Central memory CD8-positive, alpha-beta T cell (primary cell): Measurements from ENCODE around the gene CNNM4.
A peak's percentile ranks its signal among the peaks of the same experiment; 100 is the strongest.

Experiments used
- ATAC-seq: fragments of 150-1000 bp; cut with Tn5 transposase; replicated peaks from 2 replicates; pipeline ENCODE4 v1.10.0; 2022; ENCODE audit warnings: mild to moderate bottlenecking, moderate FRiP score, moderate number of reproducible peaks; ENCODE audit not compliant: poor library complexity, severe bottlenecking; ENCODE audit errors: extremely low read depth
- DNase-seq, 2 donors: peaks; one replicate each; pipeline ENCODE4 v3.0.0; 2021; ENCODE audit warnings: low spot score in 2 of 2
- H3K27ac Mint-ChIP-seq: one replicate; pipeline ENCODE4 v1.8.0; 2022; ENCODE audit warnings: low read depth, mild to moderate bottlenecking, moderate library complexity, mixed read lengths
- H3K27me3 Mint-ChIP-seq: one replicate; pipeline ENCODE4 v1.8.0; 2022; ENCODE audit warnings: mixed read lengths
- H3K36me3 Mint-ChIP-seq: one replicate; pipeline ENCODE4 v1.8.0; 2022; ENCODE audit warnings: mild to moderate bottlenecking, moderate library complexity, mixed read lengths; ENCODE audit not compliant: insufficient read depth
- H3K4me1 Mint-ChIP-seq: one replicate; pipeline ENCODE4 v1.8.0; 2022; ENCODE audit warnings: mixed read lengths
- H3K4me3 Mint-ChIP-seq: one replicate; pipeline ENCODE4 v1.8.0; 2022; ENCODE audit warnings: mild to moderate bottlenecking, moderate library complexity, mixed read lengths
- H3K9me3 Mint-ChIP-seq: one replicate; pipeline ENCODE4 v1.8.0; 2022; ENCODE audit warnings: mixed read lengths

The CNNM4 gene

GRCh38 chr2:96811917-96812316, 51.2 kb downstream of the CNNM4 start:
- Mint-ChIP-seq H3K4me1 (peaks cover 36% of the 10 kb centered on the region), H3K36me3 (peaks cover 23% of the 10 kb centered on the region), H3K27me3 (no peaks in the 10 kb centered on the region), H3K9me3 (no peaks in the 10 kb centered on the region), H3K27ac (no peak overlapping the region), H3K4me3 (no peak overlapping the region)
- ATAC-seq (no peak), DNase-seq (no peak)

GRCh38 chr2:96813656-96814055, 53.0 kb downstream of the CNNM4 start:
- Mint-ChIP-seq H3K27me3 (no peaks in the 10 kb centered on the region), H3K27ac (no peak overlapping the region), H3K36me3 (peaks cover 18% of the 10 kb centered on the region), H3K4me1 (peaks cover 45% of the 10 kb centered on the region), H3K9me3 (no peaks in the 10 kb centered on the region), H3K4me3 (no peak overlapping the region)
- ATAC-seq (no peak), DNase-seq (no peak)

GRCh38 chr2:96815326-96816126, 54.8 kb downstream of the CNNM4 start:
- Mint-ChIP-seq H3K36me3 (peaks cover 14% of the 10 kb centered on the region), H3K4me3 (peak overlapping the region; percentile 83), H3K9me3 (no peaks in the 10 kb centered on the region), H3K27ac (peak overlapping the region; percentile 82), H3K27me3 (no peaks in the 10 kb centered on the region), H3K4me1 (peaks cover 58% of the 10 kb centered on the region)
- ATAC-seq (peak; percentile 22), DNase-seq (no peak)

- H3K36me3 Mint-ChIP-seq = peaks cover 14% of the 10 kb centered on the region
- peak within 1 kb of the TSS; percentile 83 for H3K4me3 Mint-ChIP-seq
- peak within 1 kb of the TSS; percentile 82 for H3K27ac Mint-ChIP-seq
Measured at GRCh38 chr2:96816127-96816835, 55.6 kb downstream of the CNNM4 start, which contains the start of gene CNNM3. Gene CNNM3 (plus strand): TSS chr2:96816268. CDS start chr2:96816278, 10 bp downstream.

GRCh38 chr2:96816836-96817702, 56.4 kb downstream of the CNNM4 start:
- Mint-ChIP-seq H3K4me3 (peak overlapping the region; percentile 83), H3K9me3 (no peaks in the 10 kb centered on the region), H3K4me1 (peaks cover 56% of the 10 kb centered on the region), H3K27me3 (no peaks in the 10 kb centered on the region), H3K36me3 (peaks cover 14% of the 10 kb centered on the region), H3K27ac (peak overlapping the region; percentile 82)
- ATAC-seq = no peak
- DNase-seq = no peak

More at GRCh38 chr2:96816127-96816835, 55.6 kb downstream of the CNNM4 start, which contains the start of gene CNNM3:
- Mint-ChIP-seq H3K4me1 (peaks cover 60% of the 10 kb centered on the region), H3K27me3 (no peaks in the 10 kb centered on the region), H3K9me3 (no peaks in the 10 kb centered on the region)
- DNase-seq (peak; percentile 91 to 92), ATAC-seq (peak; percentile 90)

- no peak for DNase-seq
- H3K9me3 Mint-ChIP-seq = no peaks in the 10 kb centered on the region
- peak overlapping the region; percentile 83 for H3K4me3 Mint-ChIP-seq
- no peak for ATAC-seq
- peak overlapping the region; percentile 82 for H3K27ac Mint-ChIP-seq
- H3K27me3 Mint-ChIP-seq = no peaks in the 10 kb centered on the region
- peaks cover 48% of the 10 kb centered on the region for H3K4me1 Mint-ChIP-seq
- H3K36me3 Mint-ChIP-seq = peaks cover 15% of the 10 kb centered on the region
Measured at GRCh38 chr2:96817882-96818281, 57.2 kb downstream of the CNNM4 start.

- ATAC-seq = no peak
- Mint-ChIP-seq H3K4me1 (peaks cover 44% of the 10 kb centered on the region), H3K4me3 (peak overlapping the region; percentile 83), H3K9me3 (no peaks in the 10 kb centered on the region), H3K27ac (peak overlapping the region; percentile 91), H3K36me3 (peaks cover 20% of the 10 kb centered on the region), H3K27me3 (no peaks in the 10 kb centered on the region)
- DNase-seq = no peak
Measured at GRCh38 chr2:96819128-96819875, 58.6 kb downstream of the CNNM4 start.

GRCh38 chr2:96819876-96820511, 59.3 kb downstream of the CNNM4 start:
- ATAC-seq (no peak), DNase-seq (no peak)
- Mint-ChIP-seq H3K27me3 (no peaks in the 10 kb centered on the region), H3K27ac (peak overlapping the region; percentile 91), H3K4me1 (peaks cover 44% of the 10 kb centered on the region), H3K36me3 (peaks cover 22% of the 10 kb centered on the region), H3K9me3 (no peaks in the 10 kb centered on the region), H3K4me3 (peak overlapping the region; percentile 83)

- no peaks in the 10 kb centered on the region for H3K27me3 Mint-ChIP-seq
- peaks cover 44% of the 10 kb centered on the region for H3K4me1 Mint-ChIP-seq
- peaks cover 22% of the 10 kb centered on the region for H3K36me3 Mint-ChIP-seq
- peak overlapping the region; percentile 36 for H3K4me3 Mint-ChIP-seq
- peak overlapping the region; percentile 91 for H3K27ac Mint-ChIP-seq
- ATAC-seq (no peak), DNase-seq (no peak)
- H3K9me3 Mint-ChIP-seq = no peaks in the 10 kb centered on the region
Measured at GRCh38 chr2:96821113-96821675, 60.5 kb downstream of the CNNM4 start.

- Mint-ChIP-seq H3K27me3 (no peaks in the 10 kb centered on the region), H3K27ac (no peak overlapping the region), H3K4me1 (peaks cover 37% of the 10 kb centered on the region), H3K4me3 (no peak overlapping the region), H3K36me3 (peaks cover 33% of the 10 kb centered on the region), H3K9me3 (no peaks in the 10 kb centered on the region)
- ATAC-seq = no peak
- no peak for DNase-seq
Measured at GRCh38 chr2:96822786-96823185, 62.1 kb downstream of the CNNM4 start.

GRCh38 chr2:96823198-96823597, 62.5 kb downstream of the CNNM4 start:
- no peaks in the 10 kb centered on the region for H3K27me3 Mint-ChIP-seq
- DNase-seq (no peak), ATAC-seq (no peak)
- peaks cover 33% of the 10 kb centered on the region for H3K4me1 Mint-ChIP-seq
- no peak overlapping the region for H3K4me3 Mint-ChIP-seq
- H3K36me3 Mint-ChIP-seq = peaks cover 37% of the 10 kb centered on the region
- H3K27ac Mint-ChIP-seq = no peak overlapping the region
- H3K9me3 Mint-ChIP-seq = no peaks in the 10 kb centered on the region
